Skeletal muscle tissue (tissue), 4 donors: ENCODE results near the gene DPP6. TPM values are rescaled to one million over a fixed set of nuclear protein-coding genes. Genes with fewer than 3 reads are reported as not detected.

Experiments used
- H3K27ac ChIP-seq: one replicate; pipeline ENCODE4 v1.7.0; 2013; ENCODE audit warnings: mild to moderate bottlenecking, low read depth, low read length, inconsistent platforms
- H3K27me3 ChIP-seq, 3 donors: one replicate each; pipeline ENCODE4 v1.7.0; 2013; ENCODE audit warnings: low read length in 3 of 3; ENCODE audit not compliant: control insufficient read depth in 3 of 3, insufficient read depth in 3 of 3
- H3K36me3 ChIP-seq, 3 donors: one replicate each; pipeline ENCODE4 v1.7.0; 2013; ENCODE audit warnings: low read length in 3 of 3; ENCODE audit not compliant: control insufficient read depth in 3 of 3, insufficient read depth in 3 of 3
- H3K4me1 ChIP-seq, 3 donors: one replicate each; pipeline ENCODE4 v1.7.0; 2013; ENCODE audit warnings: low read length in 3 of 3, mild to moderate bottlenecking in 3 of 3; ENCODE audit not compliant: control insufficient read depth in 3 of 3, insufficient read depth in 3 of 3
- H3K4me3 ChIP-seq, 3 donors: one replicate each; pipeline ENCODE4 v1.7.0; 2013; ENCODE audit warnings: low read length in 3 of 3
- H3K9ac ChIP-seq, 3 donors: one replicate each; pipeline ENCODE4 v1.7.0; 2013; ENCODE audit warnings: low read length in 3 of 3, mild to moderate bottlenecking in 3 of 3, moderate library complexity in 2 of 3, low read depth in 1 of 3
- H3K9me3 ChIP-seq, 3 donors: one replicate each; pipeline ENCODE4 v1.7.0; 2013; ENCODE audit warnings: low read length in 3 of 3; ENCODE audit not compliant: control insufficient read depth in 3 of 3
- total RNA-seq: library from RNA; depleted of rRNA; stranded (reverse); fragments of >200 nt; gene quantifications from one replicate; pipeline ENCODE4 v1.2.3, GENCODE V29; 2014
- donor health status: Osteomylitis.

Gene DPP6
- total RNA-seq, 1 donor from 2014 or later = 4.2 TPM

DNA sequence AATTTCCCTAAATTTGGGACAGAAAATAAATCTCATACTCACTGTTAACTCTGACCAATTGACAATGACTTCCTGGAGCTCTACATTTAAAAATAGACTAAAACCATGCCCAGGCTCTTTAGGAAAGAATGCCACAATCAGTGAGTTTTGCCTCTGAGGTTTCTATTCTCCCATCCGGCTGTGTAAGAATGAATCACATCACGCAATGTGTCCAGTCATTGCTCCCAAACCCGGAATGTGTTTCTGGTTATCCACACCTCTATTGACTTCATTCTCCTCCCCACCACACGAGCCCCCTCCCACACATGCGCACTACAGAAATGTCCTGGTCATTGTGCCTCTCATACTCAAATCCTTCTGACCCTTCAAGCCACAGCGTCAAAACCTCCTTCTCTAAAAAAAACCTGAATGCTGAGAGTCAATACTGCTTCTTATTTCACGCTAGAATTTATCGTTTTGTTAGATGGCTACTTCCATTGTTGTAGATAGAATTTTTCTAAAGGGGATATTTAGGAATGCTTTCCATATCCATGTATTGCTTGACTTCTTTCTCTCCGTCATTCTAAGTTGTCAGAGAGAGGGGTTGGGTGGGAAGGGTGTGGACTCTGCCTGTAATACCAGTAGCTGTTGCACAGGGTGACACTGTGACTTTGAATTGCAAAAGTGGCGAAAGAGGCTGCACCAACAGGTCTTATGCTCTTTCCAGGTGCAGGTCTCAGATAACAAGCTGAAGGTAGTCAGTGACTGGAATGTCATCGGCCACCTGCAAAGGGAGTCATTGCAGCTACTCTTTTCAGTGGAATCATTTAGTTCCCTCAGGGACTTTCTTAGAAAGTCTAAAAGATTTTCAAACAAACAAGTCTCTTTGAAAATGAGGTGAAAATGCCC is 594.2 kb downstream of the DPP6 start:
- Histone ChIP-seq H3K36me3 (no peaks in the 10 kb centered on the region), H3K4me1 (no peaks in the 10 kb centered on the region), H3K9me3 (no peaks in the 10 kb centered on the region), H3K27me3 (peaks cover 0 to 2% (median 0%) of the 10 kb centered on the region in 3 donors), H3K9ac (no peak overlapping the region), H3K27ac (no peak overlapping the region), H3K4me3 (no peak overlapping the region)

DNA sequence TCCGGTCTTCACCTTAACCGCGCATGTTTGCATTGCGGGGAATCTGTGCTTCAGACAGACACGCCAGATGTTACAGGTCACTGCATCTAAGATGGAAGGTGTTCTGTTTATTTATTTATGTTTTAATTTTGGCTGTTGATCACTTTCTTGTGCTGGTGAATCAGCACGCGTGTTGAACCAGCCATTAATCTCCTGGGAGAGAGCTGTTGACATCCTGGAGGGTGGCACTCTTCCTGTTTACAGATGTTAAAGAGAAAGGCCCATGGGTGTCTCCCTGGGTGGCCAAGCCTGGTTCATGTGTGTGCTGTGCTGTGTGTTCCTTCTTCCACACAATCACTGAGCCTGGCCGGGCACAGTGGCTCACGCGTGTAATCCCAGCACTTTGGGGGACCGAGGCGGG is 595.4 kb downstream of the DPP6 start:
- Histone ChIP-seq H3K9ac (no peak overlapping the region), H3K4me3 (no peak overlapping the region), H3K27me3 (peaks cover 0 to 2% (median 0%) of the 10 kb centered on the region in 3 donors), H3K4me1 (no peaks in the 10 kb centered on the region), H3K9me3 (no peaks in the 10 kb centered on the region), H3K36me3 (no peaks in the 10 kb centered on the region), H3K27ac (no peak overlapping the region)

DNA sequence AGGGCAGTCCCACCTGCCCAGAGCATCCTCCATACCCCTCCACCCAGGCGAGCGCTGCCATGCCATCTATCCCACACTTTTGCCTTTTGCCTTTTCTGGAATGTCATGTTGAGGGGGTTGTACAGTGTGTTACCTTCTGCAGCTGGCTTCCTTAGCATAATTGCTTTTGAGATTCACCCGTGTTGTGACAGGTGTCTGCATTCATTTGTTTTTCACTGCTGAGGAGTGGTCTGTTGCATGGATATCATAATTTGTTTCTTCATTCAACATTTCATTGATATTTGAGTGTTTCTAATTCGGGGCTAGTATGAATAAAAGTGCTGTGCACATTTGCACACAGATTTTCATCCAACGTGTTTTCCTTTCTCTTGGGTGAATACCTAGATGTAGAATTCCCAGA is 596.8 kb downstream of the DPP6 start:
- H3K27me3 ChIP-seq = peaks cover 0 to 2% (median 0%) of the 10 kb centered on the region in 3 donors
- no peak overlapping the region for H3K9ac ChIP-seq
- H3K4me3 ChIP-seq = no peak overlapping the region
- H3K9me3 ChIP-seq = no peaks in the 10 kb centered on the region
- H3K36me3 ChIP-seq = no peaks in the 10 kb centered on the region
- H3K27ac ChIP-seq = no peak overlapping the region
- no peaks in the 10 kb centered on the region for H3K4me1 ChIP-seq

DNA sequence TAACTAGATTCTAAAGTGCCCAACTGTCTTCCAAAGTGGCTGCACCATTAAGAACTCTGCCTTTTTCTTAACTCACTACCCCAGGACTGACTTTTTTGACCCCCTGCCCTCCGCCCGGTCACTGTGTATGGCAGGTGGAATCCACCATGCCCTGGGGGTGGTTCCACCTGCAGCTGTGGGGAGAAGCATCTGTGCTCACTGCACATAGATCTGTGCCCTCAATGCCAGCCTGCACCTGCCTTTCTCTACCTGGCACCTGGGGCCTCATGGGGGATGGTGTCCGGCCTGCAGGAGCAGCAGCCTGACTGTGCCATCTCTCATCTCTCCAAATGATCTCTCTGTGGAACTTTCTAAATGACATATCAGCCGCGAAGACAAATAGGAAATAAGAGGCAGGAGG is 597.2 kb downstream of the DPP6 start:
- H3K9me3 ChIP-seq = no peaks in the 10 kb centered on the region
- H3K27me3 ChIP-seq = peaks cover 0 to 2% (median 0%) of the 10 kb centered on the region in 3 donors
- H3K36me3 ChIP-seq = no peaks in the 10 kb centered on the region
- no peaks in the 10 kb centered on the region for H3K4me1 ChIP-seq
- no peak overlapping the region for H3K9ac ChIP-seq
- no peak overlapping the region for H3K4me3 ChIP-seq
- H3K27ac ChIP-seq = no peak overlapping the region

DNA sequence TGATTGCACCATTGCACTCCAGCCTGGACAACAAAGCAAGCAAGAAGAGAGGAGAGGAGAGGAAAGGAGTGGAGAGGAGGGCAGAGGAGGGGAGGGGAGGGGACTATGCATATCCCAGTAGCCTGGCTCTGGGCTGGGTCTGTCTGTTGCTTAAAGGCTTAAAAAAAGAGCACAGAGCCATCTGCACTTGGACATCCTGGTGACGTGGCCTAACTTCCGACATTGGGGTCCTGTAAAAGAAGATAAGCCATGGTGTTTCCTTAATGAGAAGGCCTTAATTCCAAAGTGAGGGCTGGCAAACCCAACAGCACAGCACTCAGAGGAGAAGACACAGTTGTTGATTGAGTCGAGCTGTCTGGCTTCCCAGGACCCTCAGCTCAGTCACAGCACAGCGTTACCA is 598.1 kb downstream of the DPP6 start:
- H3K4me3 ChIP-seq = no peak overlapping the region
- no peaks in the 10 kb centered on the region for H3K4me1 ChIP-seq
- no peak overlapping the region for H3K27ac ChIP-seq
- H3K9ac ChIP-seq = no peak overlapping the region
- peaks cover 0 to 2% (median 0%) of the 10 kb centered on the region in 3 donors for H3K27me3 ChIP-seq
- no peaks in the 10 kb centered on the region for H3K9me3 ChIP-seq
- no peaks in the 10 kb centered on the region for H3K36me3 ChIP-seq

DNA sequence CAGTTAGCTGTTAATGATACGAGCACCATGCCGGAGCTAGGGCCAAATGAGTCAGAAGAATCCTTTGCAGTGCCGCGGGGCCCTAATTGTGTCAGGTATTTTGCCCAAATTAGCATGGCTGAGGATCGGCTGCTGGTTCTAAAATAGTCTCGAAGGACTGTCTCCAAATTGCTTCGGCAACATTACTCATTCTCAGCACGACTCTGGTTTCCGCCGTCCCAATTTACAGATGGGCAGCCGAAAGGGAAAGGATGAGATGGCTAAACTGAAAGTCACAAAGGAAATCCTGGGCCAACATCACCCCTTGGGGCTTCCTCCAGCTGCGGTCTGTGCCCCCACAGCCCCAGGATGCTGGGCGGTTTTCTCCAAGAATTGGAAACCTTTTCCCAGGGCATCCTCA is 599.3 kb downstream of the DPP6 start:
- H3K4me1 ChIP-seq = no peaks in the 10 kb centered on the region
- H3K4me3 ChIP-seq = no peak overlapping the region
- H3K9ac ChIP-seq = no peak overlapping the region
- no peaks in the 10 kb centered on the region for H3K27me3 ChIP-seq
- no peaks in the 10 kb centered on the region for H3K9me3 ChIP-seq
- no peak overlapping the region for H3K27ac ChIP-seq
- H3K36me3 ChIP-seq = no peaks in the 10 kb centered on the region

DNA sequence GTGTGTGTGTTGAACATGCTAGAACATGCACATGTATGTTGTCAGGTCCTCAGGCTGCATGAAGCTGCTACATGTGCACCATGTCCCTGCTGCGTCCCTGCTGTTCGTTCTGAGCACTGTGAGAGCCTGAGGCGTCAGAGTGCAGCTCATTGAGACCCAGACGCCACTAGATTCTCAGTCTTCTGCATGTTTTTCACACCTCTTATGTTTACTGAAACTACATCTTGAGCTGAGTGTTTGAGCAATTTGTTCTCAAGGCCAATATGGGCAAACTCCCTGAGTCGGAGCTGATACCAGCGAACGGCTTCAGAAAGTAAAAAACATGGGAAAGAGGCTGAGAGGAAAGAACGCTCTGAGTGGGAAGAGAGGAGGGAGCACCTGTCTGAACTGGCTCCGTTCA is 600.4 kb downstream of the DPP6 start:
- no peaks in the 10 kb centered on the region for H3K4me1 ChIP-seq

DNA sequence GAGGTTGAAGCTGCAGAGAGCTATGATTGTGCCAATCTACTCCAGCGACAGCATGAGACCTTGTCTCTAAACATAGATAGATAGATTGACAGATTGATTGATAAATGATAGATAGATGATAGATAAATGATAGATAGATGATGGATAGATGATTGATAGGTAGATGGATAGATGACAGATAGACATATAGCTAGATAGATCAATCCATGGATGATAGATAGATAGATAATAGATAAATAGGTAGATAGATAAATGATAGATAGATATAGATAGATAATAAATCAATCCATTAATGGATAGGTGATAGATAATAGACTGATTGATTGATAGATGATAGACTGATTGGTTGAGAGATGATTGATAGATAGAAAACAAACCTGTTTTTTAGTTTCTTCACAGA is 601.1 kb downstream of the DPP6 start:
- H3K9me3 ChIP-seq = no peaks in the 10 kb centered on the region
- H3K4me1 ChIP-seq = no peaks in the 10 kb centered on the region
- H3K36me3 ChIP-seq = no peaks in the 10 kb centered on the region
- no peak overlapping the region for H3K4me3 ChIP-seq
- no peaks in the 10 kb centered on the region for H3K27me3 ChIP-seq
- H3K27ac ChIP-seq = no peak overlapping the region
- no peak overlapping the region for H3K9ac ChIP-seq

More for the DNA sequence above, 600.4 kb downstream of the DPP6 start:
- Histone ChIP-seq H3K27me3 (no peaks in the 10 kb centered on the region), H3K4me3 (no peak overlapping the region), H3K9ac (no peak overlapping the region), H3K36me3 (no peaks in the 10 kb centered on the region), H3K27ac (no peak overlapping the region), H3K9me3 (no peaks in the 10 kb centered on the region)

DNA sequence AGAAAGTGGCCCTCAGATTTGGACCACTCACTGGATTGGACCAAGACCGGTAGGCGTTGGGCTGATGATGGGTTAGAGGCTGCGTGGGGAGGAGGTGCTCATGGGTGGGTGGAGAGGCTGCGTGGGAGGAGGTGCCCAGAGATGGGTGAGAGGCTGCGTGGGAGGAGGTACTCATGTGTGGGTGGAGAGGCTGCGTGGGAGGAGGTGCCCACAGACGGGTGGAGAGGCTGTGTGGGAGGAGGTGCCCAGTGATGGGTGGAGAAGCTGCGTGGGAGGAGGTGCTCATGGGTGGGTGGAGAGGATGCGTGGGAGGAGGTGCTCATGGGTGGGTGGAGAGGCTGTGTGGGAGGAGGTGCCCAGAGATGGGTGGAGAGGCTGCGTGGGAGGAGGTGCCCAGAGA is 604.4 kb downstream of the DPP6 start:
- Histone ChIP-seq H3K4me3 (no peak overlapping the region), H3K9me3 (peaks cover 3 to 6% (median 5%) of the 10 kb centered on the region in 3 donors), H3K9ac (no peak overlapping the region), H3K27me3 (no peaks in the 10 kb centered on the region), H3K36me3 (no peaks in the 10 kb centered on the region), H3K4me1 (no peaks in the 10 kb centered on the region), H3K27ac (no peak overlapping the region)

DNA sequence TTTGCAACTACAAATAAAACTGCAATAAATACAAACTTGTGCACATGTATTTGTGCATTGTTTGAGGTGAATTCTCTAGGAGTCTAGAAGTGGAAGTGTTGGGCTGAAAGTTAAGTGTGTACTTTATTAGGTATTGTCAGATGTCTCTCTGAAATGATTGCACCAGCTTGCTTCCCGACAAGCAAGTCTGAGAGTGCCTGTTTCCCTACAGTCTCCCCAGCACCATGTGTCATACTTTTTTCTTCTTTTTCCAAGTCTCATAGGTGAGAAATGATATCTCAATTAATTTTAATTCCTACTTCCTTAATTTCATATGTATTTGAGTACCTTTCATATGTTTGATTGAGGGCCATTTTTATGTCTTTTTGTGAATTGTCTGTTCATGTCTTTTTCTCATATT is 614.6 kb downstream of the DPP6 start:
- Histone ChIP-seq H3K27me3 (no peaks in the 10 kb centered on the region), H3K9ac (no peak overlapping the region), H3K36me3 (no peaks in the 10 kb centered on the region), H3K27ac (no peak overlapping the region), H3K4me3 (no peak overlapping the region), H3K4me1 (no peaks in the 10 kb centered on the region), H3K9me3 (peaks cover 0 to 8% (median 4%) of the 10 kb centered on the region in 3 donors)
